SIG-M5 treated with dmso at 0.1 percent for 504 hours (cell line): ENCODE data around the gene PLD5.
"Not testable (repeated sequence)": the region's sequence is repeated elsewhere in the genome, so short reads cannot be mapped to it uniquely, and the experiment has no call there.

ENCODE experiments used
- DNase-seq: peaks from one replicate; lab custom pipeline; 2025; ENCODE audit not compliant: unreplicated experiment; lab: John Stamatoyannopoulos, UW

Gene PLD5

DNA sequence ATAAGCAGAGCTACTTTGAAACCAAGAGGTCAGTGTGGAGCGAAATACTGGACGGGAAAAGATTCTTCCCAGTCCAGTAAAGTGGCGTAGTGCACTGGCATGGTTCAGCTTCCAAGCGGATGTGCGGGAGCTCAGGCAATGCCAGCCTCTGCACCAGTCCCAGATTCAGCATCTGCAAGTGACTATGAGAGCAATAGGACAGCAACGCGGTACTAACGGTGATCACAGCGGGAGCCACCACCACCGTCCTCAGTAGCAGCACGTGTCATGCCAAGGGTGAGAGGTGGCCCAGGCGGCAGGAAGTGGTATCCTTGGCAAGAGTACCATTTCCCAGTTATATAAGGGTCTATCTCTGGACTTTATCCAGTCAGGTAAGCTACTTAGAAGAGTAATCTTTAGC, 17.8 kb downstream of the PLD5 start:
- DNase-seq = no peak

DNA sequence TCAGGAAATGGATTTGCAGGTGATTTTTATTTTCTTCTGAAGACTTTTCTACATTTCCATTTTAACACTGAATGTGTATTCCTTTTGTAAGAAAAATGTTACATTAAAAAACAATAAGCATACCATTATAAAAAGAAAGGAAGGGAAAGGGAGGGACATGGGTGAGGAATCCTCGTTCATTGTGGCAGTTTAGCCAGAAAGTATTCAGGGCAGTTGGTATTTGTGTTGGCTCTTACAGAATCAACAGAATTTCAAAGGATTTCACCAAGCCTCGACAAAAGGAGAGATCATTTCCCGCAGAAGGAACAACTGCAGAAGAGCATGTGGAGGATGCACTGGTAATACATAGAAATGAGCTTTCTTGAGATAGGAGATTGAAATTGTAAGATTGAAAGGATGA, 35.0 kb downstream of the PLD5 start:
- no peak for DNase-seq

DNA sequence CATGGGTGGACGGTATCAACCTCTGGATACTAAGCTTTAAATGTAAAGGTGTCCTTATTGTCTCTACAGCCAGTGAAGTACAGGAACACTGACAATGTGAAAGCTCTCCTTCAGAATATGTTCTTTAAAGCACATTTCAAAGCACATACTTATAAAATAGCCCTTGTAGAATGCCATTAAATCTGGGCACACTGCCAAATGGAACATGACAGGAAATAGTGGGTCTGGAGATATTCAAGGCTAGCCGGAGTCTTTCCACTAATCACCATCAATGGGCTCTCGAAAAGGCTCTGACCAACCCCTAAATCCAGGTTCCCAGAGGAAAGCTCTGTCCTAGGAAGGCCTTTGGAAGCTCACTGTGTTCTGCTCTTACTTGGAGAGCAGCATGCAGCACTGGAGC, 46.6 kb downstream of the PLD5 start:
- no peak for DNase-seq

DNA sequence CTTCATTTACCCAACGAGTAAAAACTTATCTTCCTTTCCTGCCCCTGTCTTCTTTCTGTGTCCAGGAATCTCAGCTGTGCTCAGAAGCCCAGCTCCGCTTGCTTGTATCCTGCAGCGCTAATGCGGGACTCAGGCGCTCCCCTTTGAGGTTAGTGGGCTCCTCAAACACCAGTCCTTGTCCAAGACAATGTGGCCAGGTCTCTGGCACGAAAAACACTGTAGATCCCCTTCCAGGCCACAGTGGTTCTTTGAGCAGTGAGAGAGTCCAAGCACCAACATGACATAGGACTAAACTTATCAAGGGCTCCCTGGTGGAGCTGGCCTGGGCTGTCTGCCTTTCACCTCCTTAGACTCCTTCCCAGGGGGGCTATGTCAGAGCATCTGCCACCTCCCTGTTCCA, 53.7 kb downstream of the PLD5 start:
- DNase-seq = no peak

DNA sequence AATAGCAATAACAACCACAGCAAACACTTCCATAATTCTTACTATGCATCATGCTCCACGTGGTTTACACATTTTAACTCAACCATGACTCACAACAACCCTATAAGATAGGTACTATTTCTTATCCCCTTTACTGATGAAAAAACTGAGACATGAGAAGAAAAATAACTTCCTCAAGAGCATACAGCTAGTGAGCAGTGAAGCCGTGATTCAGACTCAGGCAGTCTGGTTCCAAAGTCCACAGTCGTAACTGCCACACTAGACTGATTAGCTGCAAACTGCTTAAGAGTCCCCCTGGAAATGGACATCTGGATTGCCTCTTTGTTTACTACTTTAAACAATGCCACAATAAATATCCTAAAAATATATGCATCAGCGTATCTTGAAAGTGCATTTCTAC, 55.7 kb downstream of the PLD5 start:
- DNase-seq = no peak

DNA sequence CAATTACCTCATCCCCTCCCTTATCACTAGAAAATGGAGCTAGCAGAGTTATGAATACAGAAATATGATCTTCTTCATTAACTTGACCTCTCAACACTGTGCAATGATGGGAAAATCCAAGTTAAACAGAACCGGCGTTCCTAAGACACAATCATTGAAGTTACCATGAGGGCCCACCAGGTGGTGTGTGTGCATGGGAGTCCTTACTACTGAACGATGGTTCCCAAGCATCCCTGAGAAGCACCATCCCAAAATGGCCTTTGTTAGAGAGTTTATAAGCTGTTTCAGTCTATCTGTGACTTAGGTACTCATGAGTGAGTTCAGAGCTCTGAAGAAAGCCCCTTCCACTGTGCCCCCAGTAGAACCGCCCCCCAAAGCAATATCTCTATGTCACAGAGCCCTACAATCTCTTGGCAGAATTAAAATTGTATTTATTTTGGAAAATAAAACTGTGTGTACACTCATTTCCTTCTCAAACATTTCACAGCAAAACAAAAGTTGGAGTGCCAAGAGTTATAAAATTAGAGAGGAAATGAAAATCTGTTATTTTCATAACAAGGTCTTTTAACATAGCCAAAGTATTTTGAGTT, 56.8 kb downstream of the PLD5 start:
- peak; percentile 51 for DNase-seq

DNA sequence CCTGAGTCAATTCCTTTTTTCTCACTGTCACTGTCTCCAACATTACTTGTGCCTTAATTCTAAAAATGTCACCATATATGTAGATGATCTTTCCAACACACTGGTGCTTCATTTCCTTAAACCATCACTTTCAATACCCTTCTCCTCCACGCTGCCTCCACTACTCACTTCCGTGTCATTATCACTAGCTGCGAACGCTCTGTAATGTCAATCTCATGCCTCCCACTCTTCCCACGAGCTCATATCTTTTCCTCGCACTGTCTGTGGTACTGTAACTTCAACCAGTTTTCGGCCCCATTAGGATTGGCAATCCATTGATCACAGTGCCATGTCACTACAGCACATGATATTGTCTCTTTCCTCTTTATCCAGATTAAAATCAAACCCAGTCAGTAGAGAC, 61.6 kb downstream of the PLD5 start:
- no peak for DNase-seq

DNA sequence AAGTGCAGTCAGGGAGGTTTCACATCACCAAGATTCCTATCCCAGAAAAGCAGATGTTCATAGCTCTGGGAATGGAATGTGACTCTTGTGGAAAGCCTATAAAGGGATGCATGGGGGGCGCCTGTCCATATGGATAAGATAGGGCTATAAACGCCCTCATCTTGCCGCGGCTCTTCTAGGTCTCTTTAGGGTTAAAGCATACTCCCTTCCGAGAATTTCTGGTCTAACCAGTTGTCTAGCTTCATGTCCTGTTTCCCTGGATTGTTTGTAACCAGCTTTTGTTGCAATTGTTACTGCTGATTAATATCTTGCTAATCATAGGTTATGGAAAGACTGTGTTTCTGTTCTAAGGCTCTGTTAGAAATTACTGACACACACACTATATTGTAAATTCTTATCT, 64.8 kb downstream of the PLD5 start:
- not testable (repeated sequence) for DNase-seq

DNA sequence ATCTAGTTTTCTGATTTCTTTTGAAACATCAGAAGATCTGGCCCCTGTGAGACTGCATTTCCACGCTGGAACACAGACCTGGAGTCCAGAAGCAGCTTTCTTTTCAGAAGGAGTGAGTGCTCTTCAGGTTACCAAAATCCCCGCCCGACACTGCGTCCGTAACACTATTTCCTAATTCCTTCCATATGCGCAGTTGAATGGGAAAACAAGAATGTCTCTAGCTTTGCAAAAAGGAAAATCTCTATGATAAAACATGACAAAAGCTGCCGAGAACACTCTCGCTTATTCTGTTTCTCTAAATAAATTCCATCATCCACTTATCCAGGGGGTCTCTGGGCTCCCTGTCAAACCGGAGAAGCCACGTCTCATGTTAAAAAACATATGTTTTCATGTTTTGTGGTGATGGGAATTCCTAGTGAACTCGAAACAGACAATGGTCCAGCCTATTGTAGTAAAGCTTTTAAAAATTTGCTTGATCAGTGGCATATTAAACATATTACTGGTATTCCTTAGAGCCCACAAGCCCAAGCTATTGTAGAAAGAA, 67.7 kb downstream of the PLD5 start:
- no peak for DNase-seq

DNA sequence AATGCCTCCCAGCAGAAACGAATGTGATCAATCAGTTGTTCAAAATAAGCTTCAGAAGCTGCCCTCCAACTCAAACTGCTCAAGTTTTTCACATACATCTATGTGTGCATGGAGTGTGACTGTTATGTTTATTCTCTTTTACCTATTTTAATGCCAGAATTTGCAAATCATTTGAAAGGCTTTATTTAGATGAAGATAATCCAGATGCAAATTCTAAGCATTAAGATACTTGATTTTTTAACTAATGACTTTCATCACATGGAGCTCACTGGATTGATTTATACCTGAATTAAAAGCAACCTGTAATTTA, 69.5 kb downstream of the PLD5 start:
- DNase-seq = no peak

DNA sequence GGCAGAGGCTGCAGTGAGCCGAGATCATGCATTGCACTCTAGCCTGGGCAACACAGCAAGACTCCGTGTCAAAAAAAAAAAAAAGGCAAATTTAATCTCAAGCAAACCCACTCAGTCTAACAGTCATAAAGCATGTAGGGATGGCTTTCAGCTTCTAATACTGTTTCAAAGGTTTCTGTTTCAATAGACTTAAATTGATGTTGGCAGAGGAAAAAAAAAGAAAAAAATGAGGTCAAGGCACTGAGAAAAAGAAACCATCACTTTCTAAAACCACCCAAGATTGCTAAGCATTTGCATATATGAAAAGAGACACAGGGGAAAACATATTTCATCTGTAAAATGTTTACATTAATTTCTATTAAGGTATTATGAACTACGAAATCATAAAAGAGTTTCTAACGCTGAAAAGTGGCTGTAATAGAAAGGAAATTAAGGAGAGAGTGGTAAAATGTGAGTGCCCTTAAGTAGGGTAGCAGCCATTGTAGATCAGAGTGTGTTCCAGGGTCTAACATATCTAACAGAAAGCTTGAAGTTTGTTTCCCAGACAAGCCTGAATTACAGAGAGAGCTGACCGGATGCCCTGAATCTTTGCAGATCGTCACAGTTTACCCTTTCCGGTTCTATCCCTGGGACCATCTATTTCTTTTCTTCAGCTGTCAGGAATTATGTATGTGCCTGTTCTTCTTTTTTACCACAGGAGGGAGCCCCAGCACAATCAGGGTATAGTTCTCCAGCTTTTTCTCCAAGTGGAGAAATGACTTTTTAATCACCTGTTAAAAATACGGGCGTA, 70.0 kb downstream of the PLD5 start:
- DNase-seq = peak; percentile 70

DNA sequence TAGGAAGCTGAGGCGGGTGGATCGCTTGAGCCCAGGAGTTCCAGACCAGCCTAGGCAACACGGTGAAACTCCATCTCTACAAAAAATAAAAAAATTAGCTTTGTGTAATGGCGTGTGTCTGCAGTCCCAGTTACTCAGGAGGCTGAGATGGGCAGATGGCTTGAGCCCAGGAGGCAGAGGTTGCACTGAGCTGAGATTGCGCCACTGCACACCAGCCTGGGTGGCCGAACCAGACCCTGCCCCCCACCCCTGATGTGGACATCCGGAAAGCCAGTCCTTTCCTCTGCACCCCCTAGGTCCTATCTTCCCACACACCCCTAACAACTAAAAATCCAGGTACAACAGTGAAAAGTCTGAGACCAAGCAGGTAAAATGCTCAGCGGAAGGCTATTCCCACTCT, 71.9 kb downstream of the PLD5 start:
- DNase-seq = no peak

DNA sequence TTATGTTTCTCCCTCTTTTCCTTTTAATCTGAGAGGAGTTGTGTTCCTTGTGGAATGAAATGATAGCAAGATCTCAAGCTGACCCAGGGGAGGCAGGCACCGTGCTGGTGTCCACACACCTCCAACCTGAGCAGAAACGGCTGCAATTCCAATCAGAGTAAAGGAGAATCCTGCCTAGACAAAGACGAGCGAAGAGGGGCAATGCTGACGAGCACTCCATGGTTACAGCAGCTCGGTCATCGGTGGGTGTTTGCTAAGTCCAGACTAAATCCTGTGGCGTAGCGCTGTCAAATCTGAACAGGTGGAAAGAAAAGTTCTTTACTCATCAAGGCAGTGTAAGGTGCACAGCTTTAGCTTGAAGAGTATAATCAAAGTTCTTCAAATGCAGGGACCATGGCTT, 74.8 kb downstream of the PLD5 start:
- no peak for DNase-seq

DNA sequence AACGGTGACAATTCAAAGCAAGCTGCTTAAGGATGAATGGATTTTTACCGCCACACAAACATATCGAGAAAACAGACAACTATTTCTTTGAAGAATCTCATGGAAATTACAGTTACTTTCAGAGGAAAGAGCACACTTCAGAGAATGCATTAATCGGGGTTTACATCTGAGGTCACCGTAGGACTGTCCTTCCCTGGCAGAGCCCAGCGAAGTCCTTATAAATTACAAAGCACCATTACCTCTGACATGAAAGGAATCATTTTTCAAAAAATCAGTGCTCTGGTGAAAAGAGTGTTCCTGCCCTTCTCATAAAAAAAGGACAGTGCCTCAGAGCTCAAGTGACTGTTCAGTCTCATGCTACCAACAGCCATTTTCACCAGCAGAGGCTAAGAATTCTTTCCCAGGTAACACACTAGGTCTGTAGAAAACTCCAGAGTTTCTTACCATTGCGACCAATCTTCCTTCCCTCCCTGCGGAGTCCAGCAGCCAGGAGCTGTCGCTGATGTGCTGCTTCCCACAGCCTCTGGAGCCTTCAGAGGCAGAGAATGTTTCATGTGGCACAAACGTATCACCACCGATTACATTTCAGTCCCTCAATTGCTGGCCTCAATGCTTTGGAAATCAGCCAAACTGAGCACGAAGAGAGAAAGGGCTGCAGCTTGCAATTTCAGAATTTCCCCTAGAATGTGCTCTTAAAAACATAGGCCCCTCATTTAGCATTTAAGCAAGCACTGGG, 75.4 kb downstream of the PLD5 start:
- DNase-seq = no peak

DNA sequence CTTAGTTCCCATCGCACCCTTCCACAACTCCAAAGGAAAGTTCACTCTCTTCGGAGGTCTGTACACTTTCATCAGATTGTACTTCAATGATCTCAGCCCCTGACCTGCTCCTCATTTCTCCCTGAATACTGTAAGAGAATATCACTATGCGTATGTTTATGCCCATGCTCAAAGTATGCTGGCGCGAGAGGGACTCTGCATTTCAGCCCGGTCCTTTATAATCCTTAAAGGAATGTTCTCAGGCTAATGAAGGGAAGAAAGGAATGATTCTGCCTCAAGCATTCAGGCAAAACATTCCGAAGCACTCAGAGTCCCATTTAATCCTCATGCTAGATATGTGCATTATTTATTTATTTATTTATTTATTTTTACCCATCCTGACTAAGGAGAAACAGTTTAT, 76.8 kb downstream of the PLD5 start:
- DNase-seq = no peak

DNA sequence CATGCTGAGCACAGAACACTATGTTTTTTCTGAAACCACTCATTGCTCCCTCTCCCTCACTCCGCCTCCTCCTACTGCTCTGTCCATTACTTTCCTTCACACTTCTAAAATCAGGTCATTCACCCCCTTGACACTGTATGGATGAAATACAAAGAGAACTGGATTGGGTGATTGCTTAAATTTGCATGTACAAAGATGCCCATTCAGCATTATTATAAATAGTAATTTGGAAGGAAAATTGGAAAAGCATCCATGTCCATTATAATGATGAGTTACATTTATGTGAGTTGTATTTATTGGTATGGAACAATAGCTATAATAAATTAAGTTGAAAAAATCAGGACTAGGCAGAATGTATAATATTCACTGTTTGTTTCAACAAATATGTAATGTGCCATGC, 83.7 kb downstream of the PLD5 start:
- DNase-seq = no peak

DNA sequence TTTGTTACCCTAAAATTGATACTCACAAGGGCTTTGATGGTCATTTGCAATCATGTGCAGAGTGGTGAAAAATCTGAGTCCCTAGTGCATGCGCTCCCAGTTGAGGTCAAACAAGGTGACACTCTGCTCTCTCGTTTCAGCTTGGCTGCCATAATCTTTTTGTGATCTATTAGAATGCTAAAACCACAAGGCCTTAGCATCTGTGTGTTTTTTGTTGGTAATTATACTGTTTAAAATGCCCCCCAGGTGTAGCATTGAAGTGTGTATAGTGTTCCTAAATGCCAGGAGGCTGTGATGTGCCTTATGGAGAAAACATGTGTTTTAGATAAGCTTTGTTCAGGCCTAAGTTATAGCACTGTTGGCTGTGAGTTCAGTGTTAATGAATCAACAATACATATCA, 89.3 kb downstream of the PLD5 start:
- no peak for DNase-seq

DNA sequence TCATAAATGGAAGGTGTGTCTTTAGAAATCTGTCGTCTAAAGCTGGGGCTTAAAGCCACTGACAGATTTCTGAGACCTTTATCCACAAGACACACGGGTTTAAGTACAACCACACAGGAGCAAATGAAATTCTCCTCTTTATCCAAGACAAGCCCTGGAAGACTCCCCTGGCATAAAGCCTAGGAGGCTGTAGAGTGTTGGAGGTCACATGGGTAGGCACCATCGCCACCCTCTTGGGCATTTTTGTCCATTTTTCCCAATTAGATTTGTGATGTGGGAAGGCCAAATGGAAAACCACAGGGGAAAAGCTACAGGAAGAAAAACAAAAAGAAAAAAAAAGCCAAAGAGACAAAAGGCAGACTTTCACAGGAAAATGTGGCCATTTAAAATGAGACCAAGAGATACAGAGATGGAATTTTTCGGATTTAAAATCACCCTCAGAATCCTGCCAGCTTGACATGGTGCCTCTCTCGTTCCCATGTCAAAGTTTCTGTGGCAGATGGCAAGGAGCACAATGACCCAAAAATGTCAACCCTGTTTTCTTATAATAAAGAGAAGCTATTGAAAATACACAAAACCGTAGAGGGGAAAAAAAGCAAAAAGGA, 91.9 kb downstream of the PLD5 start:
- DNase-seq = no peak

DNA sequence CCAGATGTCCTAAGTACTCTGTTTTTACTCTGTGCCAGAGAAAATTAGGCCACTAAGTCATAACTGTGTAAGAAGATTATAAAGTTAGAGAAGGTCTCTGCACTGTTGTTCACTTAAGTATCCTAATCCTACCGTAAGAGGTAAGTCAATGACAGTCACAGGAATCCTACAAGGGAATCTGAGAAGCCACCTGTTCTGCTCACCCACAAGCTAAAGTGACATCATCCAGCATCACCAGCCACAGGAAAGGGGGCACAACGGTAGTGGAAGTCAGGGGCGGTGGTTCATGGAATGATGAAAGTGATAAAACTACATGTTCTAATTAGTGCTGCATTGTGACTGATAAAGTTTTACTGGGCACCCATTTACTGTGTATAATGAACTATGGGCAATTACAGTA, 92.7 kb downstream of the PLD5 start:
- DNase-seq = no peak

DNA sequence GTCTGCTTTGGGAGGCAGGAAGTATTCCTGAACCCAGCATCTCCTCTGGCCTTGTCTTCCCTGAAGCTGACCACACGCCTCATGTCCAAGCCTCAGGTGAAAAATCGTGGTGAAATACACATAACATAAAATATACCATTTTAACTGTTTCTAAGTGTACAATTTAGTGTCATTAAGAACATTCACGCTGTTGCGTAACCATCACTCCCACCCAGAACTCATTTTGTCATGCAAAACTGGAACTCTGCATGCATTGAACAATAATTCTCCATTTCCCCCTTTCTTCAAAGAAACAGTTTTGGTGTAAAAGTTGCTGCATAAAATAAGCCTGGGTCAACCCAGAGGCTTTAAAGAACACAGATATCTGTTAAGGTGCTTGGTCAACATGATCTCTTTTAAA, 93.5 kb downstream of the PLD5 start:
- DNase-seq = no peak

DNA sequence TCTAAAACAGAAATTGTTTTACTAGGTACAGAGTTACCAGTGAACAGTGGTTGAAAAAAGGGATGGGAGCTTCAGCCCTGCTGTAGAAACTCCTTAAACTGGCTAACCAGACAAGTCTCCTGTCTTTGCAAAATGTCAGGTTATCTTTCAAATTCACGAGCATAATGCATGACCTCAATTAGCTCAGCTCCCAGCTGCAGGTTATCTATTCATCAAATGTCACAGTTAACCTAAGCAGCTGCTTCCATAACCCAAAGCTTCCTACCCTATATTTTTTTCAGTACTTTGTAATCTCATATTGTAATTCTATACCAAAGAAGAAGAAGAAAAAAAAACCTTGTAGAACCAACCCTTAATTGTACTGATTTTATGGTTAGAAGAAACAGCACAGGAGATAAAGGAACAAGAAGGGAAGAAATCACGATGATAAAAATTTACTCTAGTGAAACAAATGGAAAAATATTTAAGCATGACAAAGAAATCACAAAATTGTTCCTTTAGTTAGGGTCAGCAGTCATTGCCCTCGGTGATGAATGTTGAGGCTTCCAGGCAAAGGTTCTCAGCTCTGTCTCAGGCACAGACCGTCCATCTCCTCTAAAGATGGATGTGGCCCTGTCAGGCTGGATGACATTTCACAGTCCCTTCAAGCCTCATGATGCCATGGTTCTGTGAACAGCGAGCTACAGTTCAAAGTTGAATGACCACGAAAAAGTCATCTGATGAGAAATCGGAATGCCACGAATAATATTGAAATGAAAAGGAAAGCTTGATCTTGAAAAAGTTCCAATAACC, 95.9 kb downstream of the PLD5 start:
- no peak for DNase-seq
